GM12878 (cell line): Measurements from ENCODE around the gene COG7. TPM values are rescaled to one million over a fixed set of nuclear protein-coding genes. Genes with fewer than 3 reads are reported as not detected.
"Not testable (repeated sequence)": the region's sequence is repeated elsewhere in the genome, so short reads cannot be mapped to it uniquely, and the experiment has no call there.

Source experiments
- ATAC-seq: fragments of 200-7000 bp; cut with Tn5 transposase; 3 replicates; pipeline ENCODE4 v1.9.1; 2020; ENCODE audit warnings: mild to moderate bottlenecking, moderate library complexity
- BruUV-seq: library from RNA; stranded (reverse); fragments of 400-500 nt; replicated peaks from 2 replicates; lab custom pipeline; 2021; lab: Mats Ljungman, UMichigan
- CTCF ChIA-PET: fragments of 300-600 bp; sonication (Branson Sonifier 250); formaldehyde crosslinking; extraction: SDS; loops from one replicate; lab custom pipeline; 2021; ENCODE audit warnings: inconsistent platforms; lab: Yijun Ruan, JAX
- POLR2A ChIA-PET: fragments of 350-600 bp; formaldehyde crosslinking; extraction: SDS; loops from one replicate; lab custom pipeline; 2021; ENCODE audit warnings: inconsistent platforms; lab: Charles Lee
- RAD21 ChIA-PET: fragments of 300-600 bp; sonication (Branson Sonifier 250); formaldehyde crosslinking; loops from one replicate; lab custom pipeline; 2023; ENCODE audit warnings: antibody characterized with exemption; ENCODE audit not compliant: unreplicated experiment; lab: Charles Lee
- SMC1A ChIA-PET: fragments of 300-600 bp; sonication (Branson Sonifier 250); formaldehyde crosslinking; loops from one replicate; lab custom pipeline; 2023; ENCODE audit not compliant: unreplicated experiment, uncharacterized antibody; lab: Charles Lee
- DNase-seq: peaks from one replicate; pipeline ENCODE4 v3.0.0-alpha.2; 2011; ENCODE audit warnings: low read depth, low spot score
- FAIRE-seq: peaks from 3 replicates; lab custom pipeline; 2011; peaks lifted over from hg19 to GRCh38; lab: Jason Lieb, UNC
- H2AFZ ChIP-seq: 2 replicates; pipeline ENCODE4 v1.6.0; 2011; ENCODE audit warnings: low read depth, low read length, control low read depth; ENCODE audit not compliant: control insufficient read depth
- H3K27ac ChIP-seq: 2 replicates; pipeline ENCODE4 v1.5.1; 2011; ENCODE audit warnings: control low read depth; ENCODE audit not compliant: control insufficient read depth, insufficient read depth
- H3K27me3 ChIP-seq, 2 experiments: replicated peaks in 1 of 2; 2 replicates each; pipeline versions ENCODE4 v1.6.0 to v1.6.1; 2011; ENCODE audit warnings: low read length in 1 of 2; ENCODE audit not compliant: control insufficient read depth in 2 of 2, insufficient read depth in 2 of 2
- H3K36me3 ChIP-seq, 2 experiments: 2 replicates each; pipeline ENCODE4 v1.5.1; 2011; ENCODE audit warnings: low read length in 1 of 2; ENCODE audit not compliant: control insufficient read depth in 2 of 2, insufficient read depth in 2 of 2
- H3K4me1 ChIP-seq: 2 replicates; pipeline ENCODE4 v1.6.1; 2011; ENCODE audit warnings: mild to moderate bottlenecking, low read length, moderate library complexity, mixed read lengths; ENCODE audit not compliant: control insufficient read depth, insufficient read depth
- H3K4me2 ChIP-seq: 2 replicates; pipeline ENCODE4 v1.6.0; 2011; ENCODE audit warnings: control low read depth; ENCODE audit not compliant: control insufficient read depth, insufficient read depth
- H3K4me3 ChIP-seq: fragments of 200-600 bp; sonication (generic); 2 replicates; pipeline ENCODE4 v1.5.1; 2016
- H3K79me2 ChIP-seq: 2 replicates; pipeline ENCODE4 v1.6.0; 2011; ENCODE audit warnings: low read length; ENCODE audit not compliant: control insufficient read depth, insufficient read depth
- H3K9ac ChIP-seq: 2 replicates; pipeline ENCODE4 v1.8.0; 2011; ENCODE audit warnings: low read length, control low read depth, mixed read lengths; ENCODE audit not compliant: control insufficient read depth, insufficient read depth
- H3K9me3 ChIP-seq: replicated peaks from 3 replicates; pipeline ENCODE4 v1.5.1; 2011; ENCODE audit warnings: mild to moderate bottlenecking, low read length; ENCODE audit not compliant: control insufficient read depth, insufficient read depth
- H4K20me1 ChIP-seq: 2 replicates; pipeline ENCODE4 v1.6.0; 2011; ENCODE audit not compliant: control insufficient read depth, insufficient read depth
- CHD1 ChIP-seq: IDR thresholded peaks from 2 replicates; pipeline ENCODE4 v1.6.1; 2012; ENCODE audit warnings: low read depth, low read length, improper control_type of control experiment
- NR2C1 ChIP-seq: fragments of 450-650 bp; IDR thresholded peaks from 2 replicates; pipeline ENCODE4 v1.6.1; 2017; ENCODE audit warnings: antibody characterized with exemption, mild to moderate bottlenecking, moderate library complexity
- POLR2AphosphoS2 ChIP-seq: IDR thresholded peaks from 2 replicates; pipeline ENCODE4 v1.6.1; 2011; ENCODE audit warnings: low read depth, mild to moderate bottlenecking, low read length, improper control_type of control experiment, moderate library complexity
- RELA ChIP-seq: fragments of 450-650 bp; IDR thresholded peaks from 2 replicates; pipeline ENCODE4 v1.8.0; 2014; ENCODE audit warnings: borderline replicate concordance; ENCODE audit not compliant: partially characterized antibody
- SMC3 ChIP-seq: IDR thresholded peaks from 2 replicates; pipeline ENCODE4 v1.6.1; 2011; ENCODE audit warnings: low read length, improper control_type of control experiment, borderline replicate concordance
- SUPT20H ChIP-seq: IDR thresholded peaks from 2 replicates; pipeline ENCODE4 v1.6.1; 2011; ENCODE audit warnings: low read depth, mild to moderate bottlenecking, low read length, moderate library complexity, borderline replicate concordance; ENCODE audit not compliant: control insufficient read depth
- TARDBP ChIP-seq: IDR thresholded peaks from 2 replicates; pipeline ENCODE4 v1.6.1; 2016; ENCODE audit warnings: borderline replicate concordance
- WGBS: methylation state at CpG from one replicate; pipeline ENCODE4 v1.1.6; 2016; ENCODE audit warnings: low lambda C conversion rate; ENCODE audit not compliant: insufficient replicate concordance, insufficient coverage; ENCODE audit errors: missing lambda C conversion rate; 5-methylcytosine and 5-hydroxymethylcytosine counted together
- in situ Hi-C: fragments of 300-500 bp; cut with MboI; formaldehyde crosslinking; loops from 9 replicates; pipeline ENCODE4 v1.14.3; 2018; ENCODE audit warnings: mixed read lengths
- intact Hi-C: fragments of 100-400 bp; cut with micrococcal nuclease; formaldehyde crosslinking; loops from one replicate; pipeline ENCODE4 v1.14.2; 2022; ENCODE audit not compliant: unreplicated experiment
- polyA plus RNA-seq, 11 experiments: library from polyadenylated mRNA; depleted of rRNA in 4 of 11; unstranded in 6 of 11; stranded (reverse) in 5 of 11; fragments of >200 nt; fragmentation: Nextera tagmentation in 4 of 11; fragmentation: Illumina TruSeq in 1 of 11; extraction: Ambion mirVana in 4 of 11; extraction: Trizol in 1 of 11; gene quantifications; 1 replicate in 1 of 11; 2 replicates in 10 of 11; pipeline versions ENCODE4 v1.2.1 to v1.2.3, GENCODE V29; 2011 to 2016; ENCODE audit warnings: inconsistent platforms in 2 of 11, missing spikeins in 2 of 11, low read depth in 1 of 11
- total RNA-seq, 4 experiments: library from RNA; depleted of rRNA in 3 of 4; stranded (reverse); fragments of >200 nt in 3 of 4; fragmentation: Illumina TruSeq in 1 of 4; extraction: Trizol in 1 of 4; gene quantifications; 2 replicates each; pipeline versions ENCODE4 v1.2.1 to v1.2.3, GENCODE V29; 2013 to 2021
- TF ChIP-seq, protein P1 (sequence below): fragments of 450-650 bp; IDR thresholded peaks from 2 replicates; pipeline ENCODE4 v1.6.1; 2016; ENCODE audit warnings: mild to moderate bottlenecking, moderate library complexity, borderline replicate concordance

COG7 gene
- total and polyA plus RNA-seq, 10 of the 15 experiments (the other 5 are each of a cell fraction or from before 2014, with no cell fraction given), result 2.9 to 24.0 (median 10.0) TPM

DNA sequence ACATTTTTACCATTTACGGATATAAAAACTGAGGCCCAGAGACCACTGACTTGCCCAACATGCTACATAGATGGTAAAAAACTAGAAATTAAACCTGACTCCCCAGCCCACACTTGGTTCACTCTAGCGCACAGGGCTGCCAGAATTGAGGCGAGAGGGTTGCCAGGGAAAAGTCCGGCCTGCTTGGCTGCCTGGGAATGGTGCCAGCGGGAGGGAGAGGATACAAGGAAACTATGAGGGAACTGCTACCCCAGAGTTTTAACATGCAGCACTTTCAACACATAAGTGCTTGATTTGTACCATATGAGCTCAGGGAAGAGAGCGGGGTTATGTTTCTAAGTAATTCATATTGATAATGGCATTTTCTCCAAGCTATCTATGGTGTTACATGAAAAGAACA lies 10.0 kb upstream of the COG7 start:
- CTCF ChIA-PET, result interaction anchor here (0.9 kb wide), 1 partner anchor 43 kb away, joined by 3 read pairs; no protein-coding TSS in a partner anchor
- FAIRE-seq, result not testable (repeated sequence)

DNA sequence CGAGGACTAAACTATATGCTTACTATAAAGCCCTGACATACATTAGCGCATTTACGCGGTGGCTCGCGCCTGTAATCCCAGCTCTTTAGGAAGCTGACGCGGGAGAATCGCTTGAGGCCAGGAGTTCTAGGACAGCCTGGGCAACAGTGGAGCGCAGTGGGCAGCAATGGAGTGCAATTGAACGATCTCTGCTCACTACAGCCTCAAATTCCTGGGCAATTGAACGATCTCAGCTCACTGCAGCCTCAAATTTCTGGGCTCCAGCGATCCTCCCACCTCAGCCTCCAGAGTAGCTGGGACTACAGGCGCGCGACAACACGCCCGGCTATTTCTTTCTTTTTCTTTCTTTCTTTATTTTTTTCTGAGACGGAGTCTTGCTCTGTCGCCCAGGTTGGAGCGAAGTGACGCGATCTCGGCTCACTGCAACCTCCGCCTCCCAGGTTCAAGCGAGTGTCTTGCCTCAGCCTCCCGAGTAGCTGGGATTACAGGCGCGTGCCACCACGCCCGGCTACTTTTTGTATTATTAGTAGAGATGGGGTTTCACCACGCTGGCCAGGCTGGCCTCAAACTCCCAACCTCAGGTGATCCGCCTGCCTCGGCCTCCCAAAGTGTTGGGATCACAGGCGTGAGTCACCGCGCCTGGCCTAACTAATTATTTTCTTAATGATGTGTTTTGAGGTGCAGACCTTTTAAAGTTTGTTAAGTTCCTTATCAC lies 506 bp upstream of the COG7 start:
- peaks cover 6% of the 10 kb centered on the region for H3K79me2 ChIP-seq
- H3K27ac ChIP-seq, result no peak overlapping the region
- ATAC-seq (no peak), FAIRE-seq (no peak), DNase-seq (no peak)
- no peaks in the 10 kb centered on the region for H3K27me3 ChIP-seq
- H3K9ac ChIP-seq, result peak overlapping the region; percentile 72; the same call in 1 of the 2 replicates
- RAD21 ChIA-PET, result interaction anchor here (0.8 kb wide), 1 partner anchor 104 kb away, joined by 3 read pairs; the partner anchor contains the start of genes EARS2 and UBFD1
- H4K20me1 ChIP-seq, result no peaks in the 10 kb centered on the region
- 60% methylated on average over 37 of the region's 37 CpGs for WGBS
- SMC1A ChIA-PET, result interaction anchor here (1.8 kb wide), 1 partner anchor 18 kb away, joined by 8 read pairs; no protein-coding TSS in a partner anchor
- BruUV-seq, result no TSS peak
- peak overlapping the region; percentile 79 for H3K4me3 ChIP-seq
- intact Hi-C loops, result loop anchor here (5.0 kb wide), 1 partner anchor 54 kb away; no protein-coding TSS in a partner anchor
- POLR2A ChIA-PET, result no interaction called here
- H3K4me2 ChIP-seq, result peak overlapping the region; percentile 100
- in situ Hi-C loops, result no loop called here
- H3K9me3 ChIP-seq, result no peaks in the 10 kb centered on the region
- 0 out of 2 replicates have a peak, but pooled peaks cover 4% of the 10 kb centered on the region for H3K4me1 ChIP-seq
- H3K36me3 ChIP-seq, result no peaks in the 10 kb centered on the region; a peak in 1 of 4 replicates
- CTCF ChIA-PET, result interaction anchor here (2.1 to 4.6 kb wide), 2 partner anchors 18 to 52 kb away, joined by 14 to 32 read pairs; no protein-coding TSS in a partner anchor
- peak overlapping the region; percentile 92 for H2AFZ ChIP-seq
- TF ChIP-seq, protein P1, sequence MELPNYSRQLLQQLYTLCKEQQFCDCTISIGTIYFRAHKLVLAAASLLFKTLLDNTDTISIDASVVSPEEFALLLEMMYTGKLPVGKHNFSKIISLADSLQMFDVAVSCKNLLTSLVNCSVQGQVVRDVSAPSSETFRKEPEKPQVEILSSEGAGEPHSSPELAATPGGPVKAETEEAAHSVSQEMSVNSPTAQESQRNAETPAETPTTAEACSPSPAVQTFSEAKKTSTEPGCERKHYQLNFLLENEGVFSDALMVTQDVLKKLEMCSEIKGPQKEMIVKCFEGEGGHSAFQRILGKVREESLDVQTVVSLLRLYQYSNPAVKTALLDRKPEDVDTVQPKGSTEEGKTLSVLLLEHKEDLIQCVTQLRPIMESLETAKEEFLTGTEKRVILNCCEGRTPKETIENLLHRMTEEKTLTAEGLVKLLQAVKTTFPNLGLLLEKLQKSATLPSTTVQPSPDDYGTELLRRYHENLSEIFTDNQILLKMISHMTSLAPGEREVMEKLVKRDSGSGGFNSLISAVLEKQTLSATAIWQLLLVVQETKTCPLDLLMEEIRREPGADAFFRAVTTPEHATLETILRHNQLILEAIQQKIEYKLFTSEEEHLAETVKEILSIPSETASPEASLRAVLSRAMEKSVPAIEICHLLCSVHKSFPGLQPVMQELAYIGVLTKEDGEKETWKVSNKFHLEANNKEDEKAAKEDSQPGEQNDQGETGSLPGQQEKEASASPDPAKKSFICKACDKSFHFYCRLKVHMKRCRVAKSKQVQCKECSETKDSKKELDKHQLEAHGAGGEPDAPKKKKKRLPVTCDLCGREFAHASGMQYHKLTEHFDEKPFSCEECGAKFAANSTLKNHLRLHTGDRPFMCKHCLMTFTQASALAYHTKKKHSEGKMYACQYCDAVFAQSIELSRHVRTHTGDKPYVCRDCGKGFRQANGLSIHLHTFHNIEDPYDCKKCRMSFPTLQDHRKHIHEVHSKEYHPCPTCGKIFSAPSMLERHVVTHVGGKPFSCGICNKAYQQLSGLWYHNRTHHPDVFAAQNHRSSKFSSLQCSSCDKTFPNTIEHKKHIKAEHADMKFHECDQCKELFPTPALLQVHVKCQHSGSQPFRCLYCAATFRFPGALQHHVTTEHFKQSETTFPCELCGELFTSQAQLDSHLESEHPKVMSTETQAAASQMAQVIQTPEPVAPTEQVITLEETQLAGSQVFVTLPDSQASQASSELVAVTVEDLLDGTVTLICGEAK, result peak; percentile 39
- no peak for TF ChIP-seq SMC3
- TF ChIP-seq NR2C1, result no peak
- TF ChIP-seq TARDBP, result 0 out of 2 replicates have a peak, but pooled peaks have one; percentile 12
- no peak for TF ChIP-seq CHD1
- TF ChIP-seq SUPT20H, result no peak
- TF ChIP-seq RELA, result no peak

More for the DNA sequence above, 10.0 kb upstream of the COG7 start:
- RAD21 ChIA-PET, DNase-seq, H3K79me2 ChIP-seq, H3K27ac ChIP-seq: not testable (repeated sequence)
- TF ChIP-seq POLR2AphosphoS2, result 0 out of 2 replicates have a peak, but pooled peaks have one; percentile 9
- TF ChIP-seq, all 136 proteins: peak for 1; not testable (repeated sequence) for 135
- POLR2A ChIA-PET, H2AFZ ChIP-seq, ATAC-seq, H3K9me3 ChIP-seq, H3K4me3 ChIP-seq, BruUV-seq, in situ Hi-C loops, H4K20me1 ChIP-seq, H3K4me2 ChIP-seq, H3K27me3 ChIP-seq, H3K9ac ChIP-seq, H3K4me1 ChIP-seq: not testable (repeated sequence)
- peaks cover 11% of the 10 kb centered on the region in 2 experiments for H3K36me3 ChIP-seq
- 93% methylated on average over 6 of the region's 6 CpGs for WGBS
- intact Hi-C loops, result loop anchor here (10.0 kb wide), 1 partner anchor 92 kb away; the partner anchor contains the start of genes EARS2 and UBFD1
- SMC1A ChIA-PET, result interaction anchor here (0.6 kb wide), 1 partner anchor 26 kb away, joined by 3 read pairs; no protein-coding TSS in a partner anchor
